Neural progenitor cell (in vitro differentiated cells): ENCODE results near the gene JAG2. TPM values are rescaled to one million over a fixed set of nuclear protein-coding genes. Genes with fewer than 3 reads are reported as not detected.

ENCODE experiments used
- DNase-seq: peaks from one replicate; pipeline ENCODE4 v3.0.0-alpha.2; 2016; ENCODE audit warnings: low spot score
- H2AFZ ChIP-seq: fragments of 200-600 bp; sonication (generic); replicated peaks from 2 replicates; pipeline ENCODE4 v1.6.1; 2016; ENCODE audit warnings: antibody characterized with exemption
- H3F3A ChIP-seq: fragments of 200-600 bp; sonication (generic); 2 replicates; pipeline ENCODE4 v1.6.1; 2016; ENCODE audit warnings: antibody characterized with exemption, low read depth
- H3K27ac ChIP-seq: fragments of 200-600 bp; sonication (generic); 2 replicates; pipeline ENCODE4 v1.5.1; 2016; ENCODE audit warnings: mild to moderate bottlenecking
- H3K27me3 ChIP-seq: fragments of 200-600 bp; sonication (generic); 2 replicates; pipeline ENCODE4 v1.6.1; 2016; ENCODE audit warnings: mild to moderate bottlenecking, moderate library complexity
- H3K36me3 ChIP-seq: fragments of 200-600 bp; sonication (generic); 2 replicates; pipeline ENCODE4 v1.5.1; 2016
- H3K4me1 ChIP-seq: fragments of 200-600 bp; sonication (generic); 2 replicates; pipeline ENCODE4 v1.6.1; 2016; ENCODE audit warnings: mixed run types
- H3K4me2 ChIP-seq: fragments of 200-600 bp; sonication (generic); 2 replicates; pipeline ENCODE4 v1.6.1; 2016
- H3K4me3 ChIP-seq: fragments of 200-600 bp; sonication (generic); 2 replicates; pipeline ENCODE4 v1.5.1; 2016
- H3K79me2 ChIP-seq: fragments of 200-600 bp; sonication (generic); 2 replicates; pipeline ENCODE4 v1.6.1; 2016; ENCODE audit warnings: low read depth
- H3K9ac ChIP-seq: fragments of 200-600 bp; sonication (generic); 2 replicates; pipeline ENCODE4 v1.6.1; 2016
- H3K9me3 ChIP-seq: fragments of 200-600 bp; sonication (generic); 2 replicates; pipeline ENCODE4 v1.5.1; 2016; ENCODE audit warnings: low read depth
- H4K20me1 ChIP-seq: fragments of 200-600 bp; sonication (generic); 2 replicates; pipeline ENCODE4 v1.6.1; 2016; ENCODE audit warnings: low read depth
- H3K27ac Mint-ChIP-seq: 3 replicates; pipeline ENCODE4 v1.8.0; 2021; ENCODE audit warnings: mixed read lengths
- H3K27me3 Mint-ChIP-seq: 2 replicates; pipeline ENCODE4 v1.8.0; 2022; ENCODE audit warnings: low read depth, mild to moderate bottlenecking, inconsistent platforms, moderate library complexity, mixed read lengths; ENCODE audit not compliant: insufficient read depth
- H3K36me3 Mint-ChIP-seq: 3 replicates; pipeline ENCODE4 v1.8.0; 2021; ENCODE audit warnings: mixed read lengths
- H3K4me1 Mint-ChIP-seq: 3 replicates; pipeline ENCODE4 v1.8.0; 2021; ENCODE audit warnings: mixed read lengths
- H3K4me3 Mint-ChIP-seq: 3 replicates; pipeline ENCODE4 v1.8.0; 2021; ENCODE audit warnings: mild to moderate bottlenecking, moderate library complexity, mixed read lengths
- H3K9me3 Mint-ChIP-seq: 3 replicates; pipeline ENCODE4 v1.8.0; 2020; ENCODE audit warnings: mixed read lengths
- EZH2 ChIP-seq: fragments of 200-600 bp; sonication (generic); IDR thresholded peaks from 2 replicates; pipeline ENCODE4 v1.6.1; 2017; ENCODE audit warnings: antibody characterized with exemption, mild to moderate bottlenecking, moderate library complexity
- EZH2phosphoT487 ChIP-seq: fragments of 200-600 bp; sonication (generic); IDR thresholded peaks from 2 replicates; pipeline ENCODE4 v1.6.1; 2017; ENCODE audit warnings: antibody characterized with exemption
- total RNA-seq: library from RNA; depleted of rRNA; stranded (reverse); fragments of >200 nt; gene quantifications from 2 replicates; pipeline ENCODE4 v1.2.3, GENCODE V29; 2015; ENCODE audit warnings: low replicate concordance
- TF ChIP-seq, protein P1 (sequence below): fragments of 200-600 bp; sonication (generic); IDR thresholded peaks from 2 replicates; pipeline ENCODE4 v1.5.1; 2017; ENCODE audit warnings: antibody characterized with exemption, mild to moderate bottlenecking

Gene JAG2
- total RNA-seq, 1 donor from 2014 or later = 2.1 TPM

DNA sequence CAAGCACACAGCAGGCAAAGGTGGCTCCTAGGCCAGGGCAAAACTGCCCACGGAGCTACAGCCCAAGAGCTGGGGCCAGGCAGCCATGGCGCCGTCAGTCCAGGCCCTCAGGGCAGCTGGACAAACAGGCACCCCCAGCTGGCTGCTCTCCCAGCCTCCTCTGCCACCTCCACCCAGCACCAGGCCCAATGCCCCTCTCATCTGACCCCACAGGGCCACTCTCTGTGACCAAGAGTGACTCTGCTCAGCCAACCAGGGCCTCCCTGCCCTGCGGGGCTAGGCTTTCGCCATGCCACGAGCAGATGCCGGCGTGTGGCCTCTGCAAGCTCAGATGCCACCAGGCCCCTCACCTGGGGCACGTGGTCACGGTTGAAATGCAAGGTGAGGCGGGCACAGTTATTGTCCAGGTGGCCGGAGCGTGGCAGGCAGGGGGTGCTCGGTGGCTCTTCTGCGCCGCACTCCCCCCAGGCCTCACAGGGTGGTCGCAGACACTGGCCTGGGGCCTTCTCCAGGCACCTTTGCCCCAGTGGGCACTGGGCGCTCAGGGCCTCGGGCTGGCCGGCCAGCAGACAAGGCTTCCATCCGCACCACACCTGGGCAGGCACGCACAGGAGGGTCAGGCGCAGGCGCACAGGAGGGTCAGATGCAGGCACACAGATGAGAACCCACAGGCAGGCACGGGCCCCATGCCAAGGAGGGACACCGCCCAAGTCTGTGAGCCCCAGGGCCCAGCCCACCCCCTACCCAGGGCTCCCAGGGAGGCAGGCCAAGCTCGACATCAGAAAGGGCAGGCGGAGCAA is 23.0 kb downstream of the JAG2 start:
- no peak overlapping the region for H2AFZ ChIP-seq
- peaks cover 11% of the 10 kb centered on the region for H3K9me3 Mint-ChIP-seq
- no peaks in the 10 kb centered on the region for H3K9me3 ChIP-seq
- H3K27ac Mint-ChIP-seq = no peak overlapping the region
- H4K20me1 ChIP-seq = no peaks in the 10 kb centered on the region
- DNase-seq = no peak
- no peak overlapping the region for H3K27ac ChIP-seq
- peaks cover 4% of the 10 kb centered on the region for H3K27me3 Mint-ChIP-seq
- no peak overlapping the region for H3K4me2 ChIP-seq
- H3K9ac ChIP-seq = no peak overlapping the region
- TF ChIP-seq EZH2 (no peak), EZH2phosphoT487 (no peak)
- TF ChIP-seq, protein P1, sequence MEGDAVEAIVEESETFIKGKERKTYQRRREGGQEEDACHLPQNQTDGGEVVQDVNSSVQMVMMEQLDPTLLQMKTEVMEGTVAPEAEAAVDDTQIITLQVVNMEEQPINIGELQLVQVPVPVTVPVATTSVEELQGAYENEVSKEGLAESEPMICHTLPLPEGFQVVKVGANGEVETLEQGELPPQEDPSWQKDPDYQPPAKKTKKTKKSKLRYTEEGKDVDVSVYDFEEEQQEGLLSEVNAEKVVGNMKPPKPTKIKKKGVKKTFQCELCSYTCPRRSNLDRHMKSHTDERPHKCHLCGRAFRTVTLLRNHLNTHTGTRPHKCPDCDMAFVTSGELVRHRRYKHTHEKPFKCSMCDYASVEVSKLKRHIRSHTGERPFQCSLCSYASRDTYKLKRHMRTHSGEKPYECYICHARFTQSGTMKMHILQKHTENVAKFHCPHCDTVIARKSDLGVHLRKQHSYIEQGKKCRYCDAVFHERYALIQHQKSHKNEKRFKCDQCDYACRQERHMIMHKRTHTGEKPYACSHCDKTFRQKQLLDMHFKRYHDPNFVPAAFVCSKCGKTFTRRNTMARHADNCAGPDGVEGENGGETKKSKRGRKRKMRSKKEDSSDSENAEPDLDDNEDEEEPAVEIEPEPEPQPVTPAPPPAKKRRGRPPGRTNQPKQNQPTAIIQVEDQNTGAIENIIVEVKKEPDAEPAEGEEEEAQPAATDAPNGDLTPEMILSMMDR = no peak
- H3K4me3 Mint-ChIP-seq = no peak overlapping the region
- peaks cover 4% of the 10 kb centered on the region for H3K36me3 Mint-ChIP-seq
- no peaks in the 10 kb centered on the region for H3K4me1 Mint-ChIP-seq
- H3K36me3 ChIP-seq = no peaks in the 10 kb centered on the region
- no peaks in the 10 kb centered on the region for H3K4me1 ChIP-seq
- no peak overlapping the region for H3K4me3 ChIP-seq
- H3F3A ChIP-seq = no peaks in the 10 kb centered on the region
- no peaks in the 10 kb centered on the region for H3K27me3 ChIP-seq
- no peaks in the 10 kb centered on the region for H3K79me2 ChIP-seq

DNA sequence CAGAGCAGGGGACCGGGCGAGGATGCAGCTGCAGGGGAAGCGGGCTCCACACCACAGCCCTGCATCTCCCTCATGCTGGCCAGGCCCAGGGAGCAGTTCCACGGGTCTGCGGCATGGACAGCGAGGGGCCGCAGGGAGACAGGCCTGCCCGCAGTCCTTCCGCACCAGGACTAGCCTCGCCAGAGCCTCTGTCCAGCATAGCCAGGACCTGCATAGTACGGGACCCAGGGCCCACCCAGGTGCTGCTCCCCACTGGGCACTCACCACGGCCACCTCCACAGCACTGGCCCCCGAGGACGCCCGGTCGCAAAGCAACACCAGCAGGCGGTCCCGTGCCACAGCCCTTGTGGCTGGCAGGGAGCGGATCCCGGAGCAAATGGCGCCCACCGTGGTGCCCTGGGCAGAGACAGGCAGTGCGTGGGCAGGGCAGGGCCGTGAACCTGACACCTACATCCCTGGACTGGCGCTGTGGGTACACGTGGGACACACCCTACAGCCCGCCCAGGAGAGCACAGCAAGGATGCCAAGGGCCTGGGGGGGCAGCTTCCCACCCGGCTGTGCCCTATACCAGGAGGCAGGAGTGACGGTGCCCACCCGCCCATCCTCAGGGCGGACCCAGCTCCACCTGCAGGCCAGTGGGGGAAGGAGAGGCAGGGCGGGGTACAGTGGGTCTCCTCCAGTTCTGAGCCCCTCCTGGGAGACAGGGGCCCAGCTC is 23.8 kb downstream of the JAG2 start:
- no peak overlapping the region for H2AFZ ChIP-seq
- H3K4me3 ChIP-seq = no peak overlapping the region
- Mint-ChIP-seq H3K27ac (no peak overlapping the region), H3K36me3 (peaks cover 5% of the 10 kb centered on the region), H3K4me1 (no peaks in the 10 kb centered on the region), H3K4me3 (no peak overlapping the region), H3K27me3 (peaks cover 4% of the 10 kb centered on the region), H3K9me3 (peaks cover 16% of the 10 kb centered on the region)
- H3K27ac ChIP-seq = no peak overlapping the region
- no peaks in the 10 kb centered on the region for H3F3A ChIP-seq
- no peaks in the 10 kb centered on the region for H4K20me1 ChIP-seq
- DNase-seq = no peak
- H3K4me1 ChIP-seq = no peaks in the 10 kb centered on the region
- TF ChIP-seq, protein P1 = peak; percentile 27
- TF ChIP-seq EZH2 = no peak
- no peak overlapping the region for H3K4me2 ChIP-seq
- no peaks in the 10 kb centered on the region for H3K79me2 ChIP-seq
- H3K9me3 ChIP-seq = peaks cover 4% of the 10 kb centered on the region
- H3K27me3 ChIP-seq = no peaks in the 10 kb centered on the region
- H3K36me3 ChIP-seq = no peaks in the 10 kb centered on the region
- H3K9ac ChIP-seq = no peak overlapping the region

DNA sequence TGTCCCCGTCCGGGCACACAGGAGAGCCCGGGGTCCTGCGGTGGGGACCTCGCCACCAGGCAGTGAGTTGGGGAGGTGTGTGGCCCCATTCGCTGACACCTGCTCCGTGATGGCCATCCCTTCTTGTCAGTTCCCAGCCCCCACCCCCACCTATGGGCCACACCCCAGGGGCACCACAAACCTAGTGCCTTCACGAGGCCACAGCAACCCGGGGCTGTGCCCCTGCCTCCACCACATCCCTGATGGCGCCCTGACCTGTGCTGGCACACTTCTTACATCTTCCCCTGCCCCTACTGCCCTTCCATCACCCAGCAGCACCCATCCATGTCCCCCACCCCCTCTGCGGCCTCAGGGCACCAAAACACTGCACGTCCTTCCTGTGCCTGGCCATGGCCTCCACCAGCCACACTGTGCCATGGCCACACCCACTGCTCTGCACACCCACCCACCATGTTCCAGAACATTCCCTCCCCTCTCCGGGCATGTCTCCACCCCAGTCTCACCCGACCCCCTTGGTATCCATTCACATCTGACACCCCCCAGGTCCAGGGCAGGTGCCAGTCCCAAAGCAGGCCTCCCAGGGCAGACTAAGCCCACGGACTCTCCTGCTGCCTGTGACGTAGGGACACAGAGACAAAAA is 24.4 kb downstream of the JAG2 start:
- TF ChIP-seq EZH2 (no peak), EZH2phosphoT487 (no peak)
- TF ChIP-seq, protein P1 = no peak
- H3K9ac ChIP-seq = no peak overlapping the region
- no peak overlapping the region for H3K27ac ChIP-seq
- no peak for DNase-seq
- no peak overlapping the region for H3K4me3 Mint-ChIP-seq
- H3K36me3 Mint-ChIP-seq = peaks cover 5% of the 10 kb centered on the region
- H4K20me1 ChIP-seq = no peaks in the 10 kb centered on the region
- H3K9me3 Mint-ChIP-seq = peaks cover 20% of the 10 kb centered on the region
- no peaks in the 10 kb centered on the region for H3K27me3 ChIP-seq
- H3K4me1 ChIP-seq = no peaks in the 10 kb centered on the region
- no peak overlapping the region for H2AFZ ChIP-seq
- no peaks in the 10 kb centered on the region for H3K36me3 ChIP-seq
- peaks cover 4% of the 10 kb centered on the region for H3K9me3 ChIP-seq
- H3K4me2 ChIP-seq = no peak overlapping the region
- peaks cover 4% of the 10 kb centered on the region for H3K27me3 Mint-ChIP-seq
- no peaks in the 10 kb centered on the region for H3K4me1 Mint-ChIP-seq
- no peak overlapping the region for H3K27ac Mint-ChIP-seq
- no peaks in the 10 kb centered on the region for H3F3A ChIP-seq
- no peak overlapping the region for H3K4me3 ChIP-seq
- no peaks in the 10 kb centered on the region for H3K79me2 ChIP-seq
